Skin epidermis (tissue), 12 donors: Measurements from ENCODE around the gene PSMD5.
A peak's percentile ranks its signal among the peaks of the same experiment; 100 is the strongest.

Source experiments
- H3K27ac ChIP-seq, 21 experiments: fragments of 200-600 bp; sonication (generic) in 11 of 21; one replicate each; pipeline ENCODE4 v1.5.0; 2020; ENCODE audit warnings: mild to moderate bottlenecking in 3 of 21, inconsistent platforms in 2 of 21, moderate library complexity in 2 of 21
- H3K4me3 ChIP-seq, 7 experiments: fragments of 200-600 bp; sonication (generic) in 2 of 7; one replicate each; pipeline ENCODE4 v1.5.0; 2020; ENCODE audit warnings: inconsistent platforms in 2 of 7, mild to moderate bottlenecking in 2 of 7, moderate library complexity in 1 of 7

The PSMD5 gene

DNA sequence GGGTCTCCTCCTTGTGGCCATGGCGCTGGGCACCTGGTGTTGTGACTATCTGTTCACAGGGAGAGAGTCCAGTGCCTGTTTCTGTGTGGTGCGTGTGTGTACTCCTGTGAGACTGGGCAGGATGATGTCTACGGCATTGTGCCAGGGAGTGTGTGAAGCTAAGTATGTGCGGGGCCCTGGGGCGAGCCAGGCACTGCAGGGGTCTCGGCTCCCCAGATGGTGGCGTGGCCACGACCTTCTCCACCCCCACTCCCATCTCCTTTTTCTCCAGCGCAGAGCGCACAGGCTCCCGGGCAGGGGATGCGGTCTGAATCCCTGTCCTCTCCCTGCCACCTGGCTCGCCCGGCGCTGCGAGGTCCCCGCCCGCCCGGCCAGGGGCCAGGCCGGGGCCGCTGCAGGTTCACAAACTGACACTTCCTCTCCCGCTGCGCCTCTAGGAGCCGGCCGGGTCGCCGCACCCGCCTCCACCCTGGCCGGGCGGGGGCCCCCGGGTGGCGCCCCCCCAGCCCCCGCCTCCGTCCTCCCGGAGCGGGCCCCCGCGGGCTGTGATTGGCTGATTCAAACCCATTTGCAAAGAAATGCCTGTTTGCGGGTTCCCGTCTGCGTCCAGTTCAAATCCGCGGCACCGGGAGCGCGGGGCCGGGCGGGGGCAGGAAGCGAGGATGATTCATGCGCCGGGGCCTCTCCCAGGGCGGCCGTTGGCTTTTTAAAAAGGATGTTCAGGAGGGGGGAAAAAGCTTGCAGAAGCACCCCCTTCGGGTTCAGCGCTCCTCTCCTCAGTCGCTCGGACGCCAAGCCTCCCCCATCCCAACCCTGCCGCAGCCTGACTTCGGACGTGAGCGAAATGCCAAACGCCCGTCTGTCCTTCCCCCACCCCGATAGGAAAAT is 33.5 kb upstream of the PSMD5 start:
- Histone ChIP-seq H3K27ac (peak overlapping the region; percentile 68 to 99 (median 92)), H3K4me3 (peak overlapping the region; percentile 52 to 77 (median 74))

DNA sequence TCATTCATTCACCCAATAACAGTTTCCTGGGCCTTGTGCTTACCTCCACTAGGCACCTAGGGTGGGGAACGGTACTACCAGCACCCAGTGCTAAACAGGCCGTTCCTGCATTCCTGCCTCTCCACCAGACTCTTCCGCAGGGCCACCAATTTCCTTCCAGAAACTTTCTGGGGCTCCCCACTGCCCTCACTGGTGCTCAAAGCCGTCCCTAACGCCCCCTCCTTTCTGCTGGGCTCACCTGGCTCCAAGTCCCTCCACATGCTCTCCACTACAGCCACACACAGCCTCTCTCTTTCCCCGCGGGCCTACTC is 32.9 kb upstream of the PSMD5 start:
- Histone ChIP-seq H3K27ac (peak overlapping the region in 20 of 21 experiments; percentile 81 to 99 (median 92)), H3K4me3 (peak overlapping the region in 6 of 7 experiments; percentile 52 to 77 (median 74))

DNA sequence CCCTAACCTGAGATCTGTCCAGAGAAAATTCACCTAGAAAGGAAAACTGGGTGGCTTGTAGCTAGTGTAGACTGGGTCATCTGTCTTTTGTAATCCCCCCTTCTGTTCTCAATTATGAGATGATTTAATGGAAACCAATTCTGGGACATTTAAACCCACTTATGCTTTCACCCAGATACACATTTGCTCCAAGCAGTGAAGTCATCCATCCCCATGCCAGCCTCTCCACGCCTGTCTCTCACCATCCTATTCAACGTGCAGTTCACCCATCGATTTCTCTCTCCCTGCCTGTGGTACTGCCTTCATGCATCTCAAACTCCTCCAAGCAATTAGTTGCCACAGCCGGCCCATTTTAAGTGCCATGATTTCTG is 32.5 kb upstream of the PSMD5 start:
- H3K27ac ChIP-seq = peak overlapping the region in 15 of 21 experiments; percentile 27 to 99 (median 92)
- H3K4me3 ChIP-seq = peak overlapping the region in 1 of 7 experiments; percentile 57

DNA sequence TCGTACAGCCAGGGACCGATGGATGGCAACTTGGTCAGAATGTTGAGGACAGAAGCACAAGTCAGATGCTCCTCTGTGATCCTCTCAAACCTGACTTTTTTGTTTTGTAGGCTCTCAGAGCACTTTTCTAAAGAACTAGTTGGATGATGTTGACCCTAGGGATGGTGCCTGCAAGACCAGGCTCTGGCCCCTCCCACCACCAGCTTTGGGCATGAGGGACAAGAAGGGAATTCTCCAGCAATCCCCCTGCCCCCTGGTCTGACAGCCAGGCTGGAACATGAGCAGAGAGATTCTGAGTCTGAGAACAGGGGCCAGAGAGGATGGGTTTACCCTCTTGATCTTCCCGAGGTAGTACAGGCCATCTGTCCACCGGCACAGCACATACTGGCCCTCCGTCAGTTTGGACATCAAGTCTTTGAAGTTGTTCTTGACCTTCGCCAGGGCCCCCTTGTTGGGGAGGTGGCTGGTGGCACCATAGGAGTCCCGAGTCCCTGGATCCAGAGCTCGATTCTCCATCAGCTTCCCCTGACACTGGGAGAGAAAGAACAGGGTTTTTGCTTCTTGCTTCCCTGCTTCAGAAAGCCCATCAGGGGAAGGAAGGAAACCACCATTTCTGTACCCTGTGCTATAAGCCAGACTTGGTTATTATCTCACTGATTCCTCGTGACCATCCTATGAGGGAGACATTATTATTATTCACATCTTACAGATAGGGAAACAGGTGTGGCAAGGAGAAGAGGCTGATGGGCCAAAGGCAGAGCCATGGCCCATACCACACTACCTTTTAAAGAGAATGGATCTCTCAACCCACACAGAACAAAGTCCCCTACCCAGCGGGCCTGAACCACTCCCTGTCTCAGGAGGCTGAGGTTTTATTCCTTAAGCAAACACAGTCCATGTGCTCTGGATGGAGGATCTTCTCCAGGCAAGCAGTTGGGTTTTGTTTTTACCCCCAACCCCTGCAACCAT is 31.8 kb upstream of the PSMD5 start:
- Histone ChIP-seq H3K27ac (peak overlapping the region in 10 of 21 experiments; percentile 27 to 99 (median 94)), H3K4me3 (no peak overlapping the region)

DNA sequence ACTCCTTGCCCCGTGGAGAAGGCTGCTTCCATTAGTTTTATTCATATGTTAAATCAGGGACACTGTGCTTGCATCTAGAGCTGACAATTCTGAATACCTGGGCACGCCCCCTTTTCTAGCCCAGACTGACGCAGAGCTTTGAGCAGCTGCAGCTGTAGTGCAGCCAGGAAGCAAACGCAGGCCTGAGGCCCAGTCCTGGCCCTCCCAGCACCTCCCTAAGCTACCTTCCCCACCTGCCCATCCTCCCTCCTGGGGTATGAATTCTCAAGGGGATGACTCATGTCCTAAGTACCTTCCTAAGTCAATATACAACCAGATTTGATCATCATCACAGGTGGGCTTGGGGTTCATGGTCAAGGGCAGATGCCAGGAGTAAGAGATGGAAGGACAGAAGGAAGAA is 30.8 kb upstream of the PSMD5 start:
- peak overlapping the region in 4 of 21 experiments; percentile 16 to 61 (median 29) for H3K27ac ChIP-seq
- no peak overlapping the region for H3K4me3 ChIP-seq

DNA sequence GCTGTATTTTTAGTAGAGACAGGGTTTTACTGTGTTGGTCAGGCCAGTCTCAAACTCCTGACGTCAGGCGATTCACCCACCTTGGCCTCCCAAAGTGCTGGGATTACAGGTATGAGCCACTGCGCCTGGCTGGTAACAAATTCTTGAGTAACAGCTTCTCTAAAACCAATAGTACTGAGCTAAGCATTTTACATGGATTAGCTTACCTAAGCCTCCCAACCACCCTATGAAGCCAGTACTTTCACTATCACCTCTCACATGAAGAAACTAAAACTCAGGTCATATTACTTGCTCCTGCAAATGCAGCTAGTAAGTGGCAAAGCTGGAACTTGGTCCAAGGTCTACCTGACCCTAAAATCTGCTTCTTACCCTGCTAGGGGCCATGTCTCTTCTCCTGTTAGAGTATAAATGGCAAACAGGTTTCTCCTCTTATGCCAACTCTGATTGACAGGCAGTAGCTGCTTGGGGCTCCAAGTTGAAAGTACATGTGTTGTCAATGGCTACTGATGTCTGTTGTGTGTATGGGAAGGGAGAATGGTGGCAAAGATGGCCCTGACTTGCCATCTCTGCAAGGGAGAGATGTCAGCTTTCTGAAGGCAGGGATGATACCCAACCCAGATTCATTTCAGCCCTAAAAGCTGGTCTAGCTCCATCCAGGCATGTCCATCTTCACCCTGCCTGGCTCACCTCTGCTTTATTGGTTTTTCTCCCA is 30.2 kb upstream of the PSMD5 start:
- Histone ChIP-seq H3K27ac (peak overlapping the region in 3 of 21 experiments; percentile 16 to 61 (median 21)), H3K4me3 (no peak overlapping the region)

DNA sequence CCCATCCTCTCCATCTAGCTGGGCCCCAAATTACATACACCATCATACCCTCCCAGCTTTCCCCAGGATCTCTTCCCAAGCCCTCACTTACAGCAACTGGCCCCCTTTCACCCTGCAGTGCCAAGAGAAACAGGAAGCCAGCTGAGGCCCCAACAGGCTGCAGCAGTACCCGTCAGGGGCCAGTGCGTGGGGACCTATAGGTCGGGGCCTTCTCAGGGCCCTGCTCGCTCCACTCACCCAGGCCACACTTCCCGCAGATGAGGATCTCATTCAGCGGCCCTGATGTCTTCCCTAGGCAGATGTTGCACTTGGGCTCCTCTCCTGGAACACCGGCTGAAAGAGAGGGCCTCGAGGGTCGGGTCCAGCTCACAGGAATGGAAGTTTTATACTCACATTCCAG is 27.5 kb upstream of the PSMD5 start:
- H3K27ac ChIP-seq = peak overlapping the region in 11 of 21 experiments; percentile 35 to 88 (median 82)
- H3K4me3 ChIP-seq = no peak overlapping the region

DNA sequence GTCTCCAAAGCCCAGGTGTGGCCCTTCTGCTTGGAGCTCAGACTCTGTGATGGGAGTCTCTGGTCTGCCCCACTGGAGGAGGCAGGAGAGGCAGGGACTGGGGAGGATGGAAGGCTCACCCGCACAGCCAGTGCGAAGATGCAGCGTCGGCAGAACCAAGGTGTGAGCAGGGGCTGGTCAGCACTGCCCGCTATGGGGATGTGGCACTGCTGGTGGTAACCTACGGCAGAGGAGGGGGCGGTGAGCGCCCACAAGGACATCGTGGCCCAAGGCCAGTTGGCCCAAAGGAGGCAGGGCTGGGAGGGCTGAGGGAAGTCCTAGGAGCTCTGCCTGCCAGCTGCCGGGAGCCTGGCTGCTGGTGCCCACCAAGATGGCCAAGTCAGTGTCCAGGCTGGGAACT is 27.0 kb upstream of the PSMD5 start:
- Histone ChIP-seq H3K4me3 (peak overlapping the region in 1 of 7 experiments; percentile 37), H3K27ac (peak overlapping the region in 16 of 21 experiments; percentile 74 to 89 (median 82))

DNA sequence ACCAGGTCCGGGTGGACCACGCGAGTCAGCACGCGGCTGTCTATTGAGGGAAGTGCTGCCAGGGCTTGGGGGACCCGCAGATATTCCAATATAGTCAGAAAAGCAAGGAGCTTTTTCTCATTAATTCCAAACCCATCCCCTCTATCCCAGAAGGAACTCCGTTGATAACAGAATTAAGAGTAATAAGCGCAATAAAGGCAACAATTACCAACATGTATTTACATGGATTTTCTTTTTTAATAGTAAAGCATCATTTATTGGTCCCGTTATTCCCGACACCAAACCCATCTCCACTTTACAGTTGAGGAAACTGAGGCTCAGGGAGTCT is 26.6 kb upstream of the PSMD5 start:
- H3K4me3 ChIP-seq = peak overlapping the region; percentile 37 to 57 (median 50)
- H3K27ac ChIP-seq = peak overlapping the region in 20 of 21 experiments; percentile 74 to 89 (median 83)

DNA sequence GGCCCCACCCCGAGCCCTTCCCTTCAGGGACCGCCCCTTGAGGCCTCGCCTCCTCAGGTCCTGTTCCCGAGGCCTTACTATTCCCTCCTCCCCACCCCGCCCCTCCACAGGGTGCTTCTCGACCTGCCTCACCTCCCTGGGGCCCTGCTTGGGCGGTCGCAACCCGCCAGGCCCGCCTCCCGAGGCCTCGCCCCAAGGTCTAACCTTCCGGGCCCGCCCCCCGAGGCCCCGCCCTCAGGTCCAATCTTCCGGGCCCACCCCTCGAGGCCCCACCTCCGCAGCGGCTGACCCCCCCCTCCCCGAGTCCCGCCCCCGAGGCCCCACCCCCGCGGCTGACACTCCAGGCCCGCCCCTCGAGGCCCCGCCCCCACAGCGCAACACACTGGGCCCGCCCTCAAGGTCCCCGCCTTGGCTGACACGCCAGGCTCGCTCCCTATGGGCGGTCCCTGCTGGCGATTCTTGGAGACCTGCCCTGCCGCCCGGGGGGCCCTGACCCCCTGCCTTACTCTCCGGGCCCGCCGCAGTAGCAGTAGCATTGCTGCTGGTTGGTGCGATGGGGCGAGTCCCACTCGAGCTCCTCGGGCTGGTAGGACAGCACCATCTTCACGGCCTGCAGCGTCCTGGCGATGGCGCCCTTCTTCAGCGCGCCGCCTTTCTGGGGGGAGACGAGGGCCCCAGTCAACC is 26.1 kb upstream of the PSMD5 start:
- Histone ChIP-seq H3K27ac (peak overlapping the region in 20 of 21 experiments; percentile 74 to 89 (median 83)), H3K4me3 (peak overlapping the region; percentile 37 to 57 (median 50))

DNA sequence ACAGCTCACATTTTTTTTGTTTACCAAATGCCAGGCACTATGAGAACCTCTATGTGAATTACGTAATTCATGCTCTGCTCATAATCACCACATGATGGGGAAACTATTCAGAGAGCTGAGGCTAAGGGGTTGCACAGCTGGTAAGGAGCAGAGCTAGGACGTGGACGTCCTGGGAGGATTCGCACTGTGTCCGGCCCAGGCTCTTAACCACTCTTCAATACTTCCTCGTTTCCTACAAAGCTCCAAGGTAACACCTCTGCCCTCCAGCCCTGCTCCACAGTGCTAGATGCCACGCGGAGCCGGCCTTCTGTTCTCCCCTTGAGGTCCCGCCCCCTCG is 25.6 kb upstream of the PSMD5 start:
- peak overlapping the region in 20 of 21 experiments; percentile 45 to 89 (median 82) for H3K27ac ChIP-seq
- peak overlapping the region; percentile 37 to 57 (median 50) for H3K4me3 ChIP-seq

DNA sequence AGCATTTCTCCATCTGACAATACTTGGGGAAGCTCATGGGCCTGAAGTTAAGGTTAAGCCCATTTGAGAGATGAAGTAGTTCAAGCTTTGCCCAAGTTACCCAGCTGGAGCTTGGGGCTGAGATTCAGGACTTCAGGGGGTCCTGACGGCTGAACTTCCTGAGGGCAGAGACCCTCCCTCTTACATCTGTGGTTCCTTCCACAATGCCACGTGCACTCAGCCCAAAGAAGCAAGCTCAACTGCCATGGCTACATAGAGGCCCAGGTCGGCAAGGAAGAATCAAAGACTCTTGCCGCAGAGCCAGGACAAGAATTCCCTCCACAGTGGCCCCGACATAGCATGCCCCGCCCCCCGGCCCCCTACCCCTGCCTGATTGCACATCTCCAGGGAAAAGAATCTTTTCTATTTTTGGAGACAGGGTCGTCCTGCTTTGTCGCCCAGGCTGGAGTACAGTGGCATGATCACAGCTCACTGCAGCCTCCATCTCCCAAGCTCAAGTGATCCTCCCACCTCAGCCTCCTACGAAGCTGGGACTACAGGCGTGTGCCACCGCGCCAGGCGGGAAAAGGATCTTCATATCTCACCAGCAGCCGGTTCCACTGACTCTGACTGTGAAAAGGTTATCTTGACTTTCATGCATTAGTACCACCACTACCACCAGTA is 25.1 kb upstream of the PSMD5 start:
- Histone ChIP-seq H3K4me3 (peak overlapping the region in 4 of 7 experiments; percentile 47 to 57 (median 49)), H3K27ac (peak overlapping the region in 20 of 21 experiments; percentile 45 to 89 (median 82))

DNA sequence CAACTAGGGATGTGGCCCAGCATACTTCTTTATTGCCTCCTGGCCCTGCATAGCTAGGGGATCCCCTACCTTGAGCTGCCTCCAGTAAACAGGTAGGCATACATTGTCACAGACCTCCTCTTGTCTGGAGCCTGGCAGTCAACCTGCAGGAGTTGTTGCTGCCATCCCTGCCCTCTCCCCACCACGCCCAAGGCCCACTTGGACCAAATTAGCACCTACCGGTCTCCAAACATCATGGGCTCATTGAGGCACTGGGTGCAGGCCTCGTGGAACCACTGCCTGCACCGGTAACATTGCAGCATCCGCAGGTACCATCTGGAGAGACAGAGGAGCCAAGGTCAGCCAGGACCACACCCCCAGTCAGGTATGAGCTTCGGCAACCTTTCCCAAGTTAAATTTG is 23.9 kb upstream of the PSMD5 start:
- Histone ChIP-seq H3K27ac (no peak overlapping the region), H3K4me3 (no peak overlapping the region)

DNA sequence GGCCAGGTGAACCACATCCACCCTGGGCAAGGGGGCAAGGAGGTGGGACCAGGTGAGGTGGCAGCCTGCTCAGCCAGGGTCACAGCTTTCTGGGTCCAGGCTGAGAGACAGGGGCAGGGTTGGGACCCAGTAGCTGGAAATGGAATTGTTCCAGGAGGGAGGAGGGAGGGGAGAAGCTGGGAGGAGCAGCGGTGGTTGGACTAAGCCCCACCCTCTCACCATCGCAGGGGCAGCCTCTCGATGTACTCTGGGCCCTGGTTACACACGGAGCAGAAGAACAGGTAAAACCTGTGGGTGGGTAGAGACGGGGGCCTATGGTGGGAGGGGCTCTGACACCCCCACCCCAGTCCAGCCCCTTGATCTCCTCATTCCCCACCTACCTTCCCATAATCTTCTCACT is 23.1 kb upstream of the PSMD5 start:
- Histone ChIP-seq H3K4me3 (no peak overlapping the region), H3K27ac (peak overlapping the region in 4 of 21 experiments; percentile 10 to 30 (median 14))

DNA sequence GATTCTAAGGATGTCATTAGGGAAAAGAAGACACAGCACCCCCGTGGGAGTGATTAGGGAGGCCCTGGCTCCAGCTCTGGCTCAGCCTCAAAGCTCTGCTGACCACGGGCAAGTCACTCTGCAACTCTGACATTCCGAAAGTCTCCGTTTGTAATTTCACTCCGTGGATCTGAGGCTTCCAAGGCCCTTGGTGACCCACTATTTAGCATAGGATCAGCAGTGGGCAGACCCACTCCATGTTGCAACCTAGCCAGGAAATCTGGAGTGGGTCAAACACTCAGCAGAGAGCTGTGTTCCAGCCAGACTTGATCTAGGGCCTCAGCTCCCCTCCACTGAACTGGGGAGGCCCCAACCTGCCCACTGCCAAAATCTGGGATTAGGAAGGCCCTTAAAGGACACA is 22.5 kb upstream of the PSMD5 start:
- H3K4me3 ChIP-seq = no peak overlapping the region
- H3K27ac ChIP-seq = peak overlapping the region in 3 of 21 experiments; percentile 14 to 52 (median 14)

DNA sequence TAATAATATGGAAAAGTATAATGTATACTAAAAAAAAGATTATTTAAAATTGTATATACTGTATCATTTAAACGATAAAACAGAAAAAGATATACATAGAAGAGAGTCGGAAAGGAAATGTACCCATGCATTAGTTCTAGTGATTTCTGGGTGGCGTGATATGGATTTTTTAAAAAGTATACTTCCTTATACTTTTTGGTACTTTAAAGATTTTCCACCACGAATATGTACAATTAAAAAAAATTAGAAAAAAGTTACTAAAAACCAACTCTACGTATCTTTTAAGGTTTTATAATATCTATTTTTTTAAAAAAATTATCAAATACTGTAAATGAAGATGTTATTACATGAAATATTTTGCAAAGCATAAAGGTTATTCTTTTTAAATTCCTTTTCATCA is 22.0 kb upstream of the PSMD5 start:
- no peak overlapping the region for H3K4me3 ChIP-seq
- no peak overlapping the region for H3K27ac ChIP-seq

DNA sequence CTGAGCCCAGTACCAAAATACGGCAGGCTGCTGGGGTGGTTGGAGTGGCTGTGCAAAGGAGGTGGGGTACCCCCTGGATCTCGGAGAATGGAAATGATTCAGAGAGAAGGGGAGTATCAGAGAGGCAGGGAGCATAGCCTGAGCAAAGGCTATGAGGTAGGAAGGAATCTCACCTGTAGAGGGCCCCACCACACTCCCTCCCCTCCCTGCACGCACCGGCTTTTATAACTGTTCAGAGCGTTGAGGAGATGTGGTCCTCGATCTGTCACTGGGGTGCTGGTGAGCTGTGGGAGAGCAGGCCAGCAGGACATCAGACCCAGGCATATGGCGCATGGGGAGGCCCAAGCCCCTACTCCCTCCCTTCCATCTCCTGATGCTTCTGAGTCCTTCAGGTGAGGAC is 21.1 kb upstream of the PSMD5 start:
- no peak overlapping the region for H3K4me3 ChIP-seq

DNA sequence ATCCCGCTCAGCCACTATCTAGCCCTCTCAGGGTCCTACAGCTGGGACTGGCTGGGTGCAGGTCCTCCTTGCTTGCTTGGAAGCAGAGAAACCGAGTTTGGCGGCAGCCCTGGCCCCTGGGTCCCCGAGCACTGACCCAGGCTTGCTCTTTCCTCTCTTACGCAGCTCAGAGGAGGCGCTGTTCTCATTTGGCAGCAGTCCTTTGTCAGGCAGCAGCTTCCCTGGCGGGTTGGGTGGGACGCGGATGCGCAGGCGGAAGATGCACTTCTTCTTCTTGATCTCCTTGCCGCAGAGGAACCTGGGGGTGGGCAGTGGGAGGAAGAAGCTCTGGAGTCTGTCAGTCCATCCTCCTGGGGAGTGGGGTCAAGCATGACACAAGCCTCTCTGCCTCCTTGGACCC is 19.7 kb upstream of the PSMD5 start:
- Histone ChIP-seq H3K27ac (no peak overlapping the region), H3K4me3 (no peak overlapping the region)

More for the DNA sequence above, 21.1 kb upstream of the PSMD5 start:
- H3K27ac ChIP-seq = no peak overlapping the region

DNA sequence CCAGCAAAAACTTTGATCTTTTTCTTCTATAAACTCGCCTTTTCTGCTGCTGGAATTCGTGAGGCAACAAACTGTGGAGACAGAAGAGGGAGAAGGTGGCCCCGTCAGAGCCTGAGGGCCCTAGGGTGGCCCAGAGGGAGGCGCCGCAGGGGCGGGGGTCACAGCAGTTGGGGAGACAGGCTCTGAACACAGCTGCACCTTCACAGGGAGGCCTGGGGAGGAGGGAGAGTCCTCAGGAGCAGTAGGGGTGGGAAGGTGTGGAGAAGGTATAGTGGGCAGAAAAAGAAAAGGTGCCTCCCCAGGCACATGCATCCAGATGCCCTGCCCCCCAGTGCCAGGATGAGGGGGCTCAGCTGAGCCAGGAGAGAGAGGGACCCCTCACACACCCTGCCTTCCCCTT is 19.2 kb upstream of the PSMD5 start:
- no peak overlapping the region for H3K4me3 ChIP-seq
- peak overlapping the region in 1 of 21 experiments; percentile 5 for H3K27ac ChIP-seq
